HG03196 (cell line): Measurements from ENCODE around the gene PATE2.

Experiments
- ATAC-seq: cut with Tn5 transposase; IDR thresholded peaks from one replicate; pipeline ENCODE4 v1.9.1; 2021; ENCODE audit not compliant: unreplicated experiment

Gene PATE2

DNA sequence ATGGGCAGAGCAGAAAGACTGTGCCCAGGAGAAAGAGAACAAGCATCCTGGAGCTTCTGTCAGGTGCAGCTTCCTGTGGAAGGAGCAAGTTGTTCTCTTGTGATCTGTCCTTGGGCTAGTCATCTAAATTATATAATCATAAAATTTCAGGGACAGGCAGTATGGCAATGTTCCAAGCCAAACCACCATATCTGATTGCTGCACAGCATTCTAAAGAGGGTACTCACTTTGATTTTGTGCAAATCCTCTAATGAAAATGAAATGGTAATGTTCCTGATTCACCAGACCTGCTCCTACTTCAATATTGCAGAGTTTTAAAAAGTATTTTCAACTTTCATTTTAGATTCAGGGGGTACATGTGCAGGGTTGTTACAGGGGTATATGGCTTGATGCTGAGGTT lies at the start of gene PATE2:
Gene PATE2, minus strand, starts transcription at position 101 of the 400 bp plus-strand sequence. Its CDS starts 55 bp downstream, at position 46.
- ATAC-seq, result no peak

DNA sequence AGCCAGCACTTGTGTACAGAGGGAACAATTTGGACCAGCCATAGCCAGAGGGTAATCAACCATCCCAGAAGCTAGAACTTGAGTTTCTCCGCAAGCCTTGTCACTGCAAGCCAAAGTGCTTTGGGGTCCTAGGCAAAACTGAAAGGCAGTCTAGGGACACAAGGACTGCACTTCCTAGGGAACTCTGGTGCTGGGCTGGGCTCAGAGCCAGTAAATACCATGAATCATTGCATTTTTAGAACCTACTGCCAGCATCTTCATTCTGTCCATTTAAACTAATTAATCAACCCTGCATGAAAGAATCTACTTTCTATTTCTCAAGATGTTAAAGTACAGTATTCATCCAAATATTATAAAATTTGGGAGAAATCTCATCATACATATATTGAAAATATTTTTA lies 29.3 kb upstream of the PATE2 start:
- ATAC-seq, result no peak

DNA sequence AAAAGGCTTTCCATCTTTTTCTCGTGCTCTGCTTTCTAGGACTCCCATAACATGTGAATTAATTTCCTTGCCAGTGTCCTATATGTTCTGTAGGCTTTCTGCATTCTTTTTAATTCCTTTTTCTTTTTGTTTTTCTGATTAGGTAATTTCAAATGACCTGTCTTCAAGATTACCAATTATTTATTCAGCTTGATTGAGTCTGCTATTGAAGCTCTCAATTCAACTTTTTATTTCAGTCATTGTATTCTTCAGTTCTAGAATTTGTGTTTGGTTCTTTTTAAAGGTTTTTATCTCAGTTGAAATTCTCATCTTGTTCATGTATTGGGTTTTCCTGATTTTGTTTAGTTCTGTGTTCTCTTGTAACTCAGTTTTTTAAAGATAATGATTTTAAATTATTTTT lies 23.8 kb upstream of the PATE2 start:
- ATAC-seq, result no peak

DNA sequence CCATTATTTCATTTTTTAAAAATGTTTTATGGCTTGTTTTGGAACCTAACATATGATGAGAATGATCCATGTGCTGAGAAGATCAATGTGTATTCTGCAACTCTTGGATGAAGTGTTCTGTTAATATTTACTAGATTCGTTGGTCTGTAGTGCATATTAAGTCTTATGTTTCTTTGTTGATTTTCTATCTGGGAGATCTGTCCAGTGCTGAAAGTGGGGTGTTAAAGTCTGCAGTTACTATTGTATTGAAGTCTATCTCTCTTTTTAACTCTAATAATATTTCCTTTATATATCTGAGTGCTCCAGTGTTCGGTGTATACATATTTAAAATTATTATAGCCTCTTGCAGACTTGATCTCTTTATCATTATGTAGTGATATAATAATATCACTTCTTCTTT lies 21.2 kb upstream of the PATE2 start:
- ATAC-seq, result no peak

DNA sequence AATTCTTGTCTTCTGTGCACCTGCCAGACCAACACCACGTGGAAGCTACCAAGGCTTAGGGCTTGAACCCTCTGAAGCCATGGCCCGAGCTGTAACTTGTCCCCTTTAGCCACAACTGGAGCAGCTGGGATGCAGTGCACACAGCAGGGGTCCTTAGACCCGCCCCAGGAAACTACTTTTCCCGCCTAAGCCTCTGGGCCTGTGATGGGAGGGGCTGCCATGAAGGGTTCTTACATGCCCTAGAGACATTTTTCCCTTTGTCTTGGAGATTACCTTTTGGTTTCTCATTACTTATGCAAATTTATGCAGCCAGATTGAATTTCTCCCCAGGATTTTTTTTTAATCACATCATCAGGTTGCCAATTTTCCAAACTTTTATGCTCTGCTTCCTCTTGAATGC lies 19.0 kb upstream of the PATE2 start:
- ATAC-seq, result no peak

DNA sequence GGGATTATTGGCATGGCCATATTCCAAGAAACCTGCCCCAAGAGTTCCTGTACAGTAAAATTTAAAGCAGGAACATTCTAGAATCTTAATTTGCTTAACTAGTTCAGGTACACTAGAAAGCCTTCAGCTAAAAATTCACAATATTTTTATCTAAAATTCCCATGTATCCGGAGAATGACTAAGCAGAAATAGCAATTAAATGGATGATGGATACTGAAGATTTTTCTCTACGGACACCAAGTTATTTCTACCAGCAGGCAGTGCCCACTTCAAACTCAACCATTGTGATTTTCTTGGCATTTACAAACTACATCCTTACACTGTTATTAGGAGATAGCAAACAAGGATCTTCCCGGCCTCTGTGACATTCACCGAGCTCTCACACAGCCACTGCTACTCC lies 12.2 kb upstream of the PATE2 start:
- no peak for ATAC-seq

DNA sequence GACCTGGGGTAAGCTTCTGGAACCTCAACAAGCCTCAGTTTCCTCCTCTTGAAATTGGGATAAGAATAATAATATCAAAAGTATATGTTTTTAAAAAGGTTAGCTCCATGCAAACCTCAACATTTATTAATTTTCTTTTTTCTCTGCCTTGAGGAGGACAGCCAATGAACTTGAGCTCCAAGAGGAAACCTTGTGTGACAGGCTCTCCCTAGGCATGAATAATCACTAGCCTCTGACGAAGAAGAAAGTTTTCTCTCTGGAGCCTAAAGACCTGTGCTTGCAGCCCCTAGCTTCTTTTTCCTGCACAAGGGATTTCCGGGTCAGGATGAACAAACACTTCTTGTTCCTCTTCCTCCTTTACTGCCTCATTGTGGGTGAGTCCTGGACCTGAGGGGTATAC lies 9.2 kb upstream of the PATE2 start, which contains the start of gene PATE3:
Gene PATE3, plus strand, starts transcription at position 301 of the 400 bp plus-strand sequence. Its CDS starts 25 bp downstream, at position 326.
- no peak for ATAC-seq

DNA sequence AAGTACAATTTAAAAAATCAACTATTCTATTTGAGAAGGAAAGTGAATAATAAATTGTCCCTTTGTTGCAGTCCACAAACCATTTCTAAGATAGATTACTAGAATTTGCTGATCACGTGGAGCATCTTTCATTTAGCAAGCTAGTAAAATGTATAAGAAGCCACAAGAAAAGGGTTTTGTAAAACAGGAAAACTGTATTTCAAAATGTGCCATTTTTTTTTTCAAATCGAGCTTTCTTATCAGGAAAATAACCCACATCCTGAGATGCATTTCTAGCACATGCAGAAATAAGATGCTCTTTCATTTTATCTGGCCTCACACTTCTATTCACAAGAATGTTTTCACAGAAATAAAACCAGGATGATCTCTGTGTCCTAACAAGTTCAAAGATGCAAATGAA lies 6.0 kb upstream of the PATE2 start:
- ATAC-seq, result no peak

DNA sequence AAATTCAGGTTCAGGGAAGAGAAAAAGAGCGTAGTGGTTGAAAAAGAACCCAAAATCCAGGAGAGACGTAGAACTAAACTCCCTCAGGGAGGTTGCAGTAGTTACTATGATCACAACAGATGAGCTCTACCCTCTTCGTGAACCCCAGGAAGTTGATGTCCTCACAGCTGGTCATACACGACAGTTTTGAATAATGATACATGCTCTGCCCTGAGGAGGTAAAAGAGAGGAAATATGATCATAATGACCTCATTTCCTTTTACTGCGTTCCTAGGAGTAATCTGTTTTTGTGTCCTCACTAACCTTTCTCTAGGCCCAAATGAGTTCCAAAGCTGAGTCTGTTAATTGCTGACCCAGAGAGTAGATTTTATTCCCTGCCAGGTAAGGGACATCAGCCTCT lies 1.3 kb downstream of the PATE2 start:
- no peak for ATAC-seq

DNA sequence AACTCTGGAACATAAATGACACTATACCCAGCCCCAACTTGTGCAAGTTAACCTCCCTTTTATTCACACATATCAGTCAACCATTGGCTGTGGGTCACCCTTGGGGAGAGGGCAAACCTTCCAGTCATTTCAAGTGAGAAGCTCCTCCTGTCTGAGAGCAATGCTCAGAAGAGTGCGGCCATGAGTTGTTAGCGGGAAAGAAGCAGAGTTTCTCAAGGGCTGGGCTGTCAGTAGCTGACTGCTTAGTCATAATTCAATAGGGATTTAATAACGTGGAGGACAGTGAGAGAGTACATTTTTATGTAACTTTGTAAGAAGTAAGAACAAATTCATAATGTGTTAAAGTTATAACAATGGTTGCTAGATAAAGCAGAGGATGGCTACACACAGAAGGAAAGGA lies 5.1 kb downstream of the PATE2 start:
- no peak for ATAC-seq

DNA sequence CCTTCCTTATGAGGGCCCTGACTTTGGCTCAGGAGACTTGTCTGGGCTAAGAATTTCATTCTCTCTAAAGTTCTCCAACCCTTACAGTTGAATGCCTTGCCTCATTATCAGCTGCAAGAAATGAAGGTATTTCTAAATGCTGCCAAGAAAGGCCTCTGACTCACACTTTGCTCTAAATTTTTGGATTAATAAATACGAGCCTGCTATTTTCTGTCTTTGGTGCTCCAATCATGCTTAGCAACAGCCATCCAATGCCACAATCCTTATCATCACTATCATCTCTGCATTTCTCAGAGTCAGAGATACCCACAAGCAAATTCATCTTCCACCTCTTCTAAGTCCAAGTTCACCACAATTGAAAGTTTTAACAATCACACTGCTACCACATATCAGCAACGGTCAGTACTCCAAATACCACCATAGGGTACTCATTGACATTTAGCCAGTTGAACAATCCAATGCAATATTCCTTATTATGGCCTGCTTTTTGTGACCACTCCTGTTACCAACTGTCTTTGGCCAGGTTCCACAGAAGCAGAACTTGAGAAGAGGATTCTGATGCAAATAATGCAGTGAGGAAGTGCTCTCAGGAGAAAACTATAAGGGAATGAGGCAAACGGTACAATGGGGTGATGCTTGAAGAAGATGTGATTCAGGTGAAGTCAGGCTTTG lies 5.7 kb downstream of the PATE2 start:
- no peak for ATAC-seq

DNA sequence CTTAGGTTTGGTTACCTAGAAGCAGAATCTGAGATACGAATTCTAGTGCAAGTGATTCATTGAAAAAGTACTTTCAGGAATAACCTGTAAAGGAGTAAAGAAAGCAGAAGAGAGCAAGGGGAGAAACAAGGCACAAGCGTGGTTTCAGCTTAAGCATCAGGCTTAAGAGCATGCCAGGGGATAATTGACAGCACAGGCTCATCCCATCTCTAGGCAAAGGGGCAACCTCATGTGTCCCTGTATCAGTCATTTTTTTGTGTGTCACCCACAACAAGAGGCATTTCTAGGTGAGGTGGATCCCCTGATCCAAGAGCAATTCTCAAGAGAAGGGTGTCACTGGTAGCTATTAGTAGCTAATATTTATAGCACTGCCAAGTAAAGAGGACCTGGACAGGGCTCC lies 8.0 kb downstream of the PATE2 start:
- no peak for ATAC-seq

DNA sequence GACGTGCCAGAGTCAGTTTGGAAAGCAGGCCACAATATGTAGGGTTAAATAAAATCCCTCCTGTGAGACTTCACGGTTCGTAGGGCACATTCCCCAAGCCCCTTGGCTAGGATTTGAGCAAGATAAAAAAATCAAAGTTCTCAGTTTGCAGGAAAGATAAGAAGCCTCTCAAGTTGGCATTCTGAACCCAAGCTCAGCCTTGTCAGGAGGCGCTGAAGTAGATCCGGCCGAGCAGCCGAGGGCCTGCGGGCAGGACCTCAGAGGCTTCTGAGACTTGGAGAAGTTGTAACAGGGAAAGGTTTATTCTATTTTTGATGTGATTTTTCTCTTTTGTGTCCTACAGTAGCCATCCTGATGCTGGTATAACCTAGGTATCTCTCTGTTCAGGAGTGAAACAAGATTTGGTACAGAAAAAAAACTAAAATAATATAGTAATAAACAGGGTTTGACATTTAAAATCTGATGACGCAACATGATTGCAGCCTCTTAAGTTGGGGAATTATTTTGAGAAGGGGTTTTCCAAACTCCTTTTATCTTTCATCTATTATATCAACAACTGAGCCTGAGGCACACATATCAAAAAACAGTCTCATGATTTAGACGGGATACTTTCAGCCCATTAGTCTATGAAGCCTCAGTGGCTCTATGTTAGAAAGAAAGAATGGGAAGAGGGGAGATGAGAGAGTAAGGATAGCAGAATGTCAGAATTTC lies 10.1 kb downstream of the PATE2 start:
- no peak for ATAC-seq

DNA sequence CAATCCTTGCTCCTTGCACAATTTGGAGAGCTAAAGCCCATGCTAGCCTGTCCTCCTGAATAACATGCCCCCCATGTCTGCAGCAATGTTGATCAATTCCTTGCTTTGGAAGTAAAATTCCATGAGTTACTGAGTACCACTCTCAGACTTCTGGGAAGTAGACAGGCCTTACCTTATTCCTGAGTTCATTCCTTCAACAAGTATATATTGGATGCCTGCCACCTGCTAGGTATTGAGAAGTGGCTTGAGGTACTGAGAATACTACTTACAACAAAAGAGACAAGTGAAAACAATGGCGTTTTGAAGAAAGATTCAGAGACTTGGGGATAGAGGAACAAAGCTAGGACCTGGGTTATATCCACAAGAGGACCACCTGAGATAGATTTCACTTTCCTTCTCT lies 12.4 kb downstream of the PATE2 start:
- ATAC-seq, result no peak

DNA sequence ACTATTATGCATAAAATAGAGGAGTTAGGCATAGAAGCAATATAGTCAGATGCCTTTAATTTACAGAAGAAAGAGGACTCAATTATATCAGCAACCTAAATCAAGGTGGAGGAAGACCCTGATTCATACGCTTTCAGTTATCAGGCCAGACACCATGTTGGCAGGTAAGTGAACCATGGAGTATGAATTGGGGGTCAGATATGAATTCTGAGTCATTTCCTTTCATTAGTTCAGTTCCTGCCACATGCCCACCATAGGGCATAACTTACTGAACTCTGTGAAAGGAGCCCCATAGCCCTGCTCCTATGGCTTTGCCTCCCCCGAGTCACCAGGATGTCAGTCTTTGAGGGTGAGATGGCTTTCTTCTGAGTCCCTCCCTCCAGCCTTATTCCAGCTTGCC lies 15.1 kb downstream of the PATE2 start:
- no peak for ATAC-seq

DNA sequence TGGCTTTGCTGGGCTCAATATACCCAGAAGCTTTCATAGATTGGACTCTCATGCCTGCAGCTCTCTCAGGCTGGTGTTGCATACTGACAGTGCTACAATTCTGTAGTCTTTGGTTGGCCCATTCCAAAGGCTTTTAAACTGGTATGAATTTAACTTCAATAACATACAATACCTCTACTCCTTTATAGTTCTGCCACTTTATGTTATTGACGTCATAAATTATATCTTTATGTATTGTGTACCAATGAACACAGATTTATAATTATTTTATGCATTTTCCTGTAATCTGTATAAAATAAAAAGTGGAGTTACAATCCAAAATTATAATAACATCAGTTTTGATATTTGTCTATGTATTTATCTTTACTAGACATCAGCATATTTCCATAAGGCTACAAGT lies 16.2 kb downstream of the PATE2 start:
- no peak for ATAC-seq

DNA sequence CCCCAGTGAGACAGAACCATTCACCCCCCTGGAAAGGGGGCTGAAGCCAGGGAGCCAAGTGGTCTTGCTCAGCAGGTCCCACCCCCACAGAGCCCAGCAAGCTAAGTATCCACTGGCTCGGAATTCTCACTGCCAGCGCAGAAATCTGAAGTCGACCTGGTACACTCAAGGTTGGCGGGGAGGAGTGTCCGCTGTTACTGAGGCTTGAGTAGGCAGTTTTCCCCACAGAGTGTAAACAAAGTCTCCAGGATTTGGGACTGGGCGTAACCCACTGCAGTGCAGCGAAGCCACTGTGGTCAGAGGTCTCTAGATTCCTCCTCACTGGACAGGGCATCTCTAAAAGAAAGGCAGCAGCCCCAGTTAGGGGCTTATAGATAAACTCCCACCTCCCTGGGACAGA lies 22.6 kb downstream of the PATE2 start:
- ATAC-seq, result no peak

DNA sequence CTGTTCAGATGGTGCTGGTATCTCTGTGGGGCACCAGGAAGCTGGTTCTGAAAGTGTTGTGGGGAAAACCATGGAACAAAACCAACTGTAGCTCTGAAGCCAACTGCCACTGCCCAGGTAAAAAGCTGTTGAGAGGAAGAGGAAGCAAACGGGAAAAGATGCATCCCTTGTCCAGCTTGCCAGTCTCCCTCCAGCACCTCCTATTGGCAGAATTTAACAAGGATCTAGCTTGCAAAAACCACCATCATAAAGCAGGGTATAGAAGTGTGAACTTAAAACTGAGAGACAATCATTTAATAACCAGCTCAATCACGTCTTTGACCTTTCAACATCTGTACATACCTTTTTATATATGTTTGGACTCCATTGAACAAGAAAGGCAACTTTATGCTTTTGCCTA lies 28.0 kb downstream of the PATE2 start:
- no peak for ATAC-seq

DNA sequence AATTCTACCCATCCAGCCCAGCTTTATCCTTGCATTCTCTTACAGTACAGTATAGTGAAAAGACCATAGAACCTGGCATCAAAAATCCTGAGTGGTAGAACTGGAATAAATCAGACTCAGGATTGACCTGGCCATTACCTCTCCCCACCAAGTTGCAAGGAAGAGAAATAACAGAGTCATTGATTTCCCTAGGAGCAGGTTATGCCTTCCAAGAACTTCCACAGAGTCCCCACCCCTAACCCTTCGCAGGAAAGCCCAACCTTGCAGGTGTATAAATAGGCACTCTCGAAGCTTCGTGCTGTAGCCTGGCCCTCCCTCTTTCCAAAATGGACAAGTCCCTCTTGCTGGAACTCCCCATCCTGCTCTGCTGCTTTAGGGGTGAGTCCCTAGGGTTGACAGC lies 32.6 kb downstream of the PATE2 start, which contains the start of gene PATE1:
Gene PATE1, plus strand, starts transcription at position 301 of the 400 bp plus-strand sequence. Its CDS starts 26 bp downstream, at position 327.
- no peak for ATAC-seq

DNA sequence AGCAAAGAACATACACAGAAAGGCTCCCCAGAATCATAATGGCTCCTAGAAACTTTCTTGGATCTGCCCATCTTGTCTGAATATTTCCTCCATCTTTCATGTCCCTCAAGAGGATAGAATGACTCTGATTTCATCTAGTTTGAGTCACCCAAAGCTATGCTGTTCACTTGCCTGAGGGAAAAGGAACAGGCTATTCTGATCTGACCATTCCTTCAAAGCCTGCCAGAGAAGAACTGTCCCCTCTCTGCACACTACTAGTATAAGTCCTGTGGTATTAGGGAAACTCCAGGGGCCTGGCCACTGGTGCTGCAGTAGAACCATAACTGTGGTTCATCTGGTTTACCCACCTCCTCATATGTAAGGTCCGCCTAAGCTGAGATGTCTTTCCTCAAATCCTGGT lies 34.9 kb downstream of the PATE2 start:
- no peak for ATAC-seq

DNA sequence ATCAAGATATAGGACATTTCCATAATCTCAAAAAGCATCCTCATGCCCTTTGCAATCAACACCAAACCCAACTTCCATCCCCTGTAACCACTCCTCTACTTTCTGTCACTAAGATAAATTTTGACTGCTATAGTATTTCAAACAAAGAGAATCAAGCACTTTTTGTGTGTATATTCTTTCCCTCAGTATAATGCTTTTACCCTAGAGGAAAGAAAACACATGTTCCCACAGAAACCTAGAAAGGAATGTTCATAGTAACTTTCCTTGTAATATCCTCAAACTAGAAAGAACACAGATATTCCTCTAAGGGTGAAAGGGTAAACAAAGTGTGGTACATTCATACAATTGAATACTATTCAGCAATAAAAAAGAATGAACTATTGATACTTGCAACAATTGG lies 38.0 kb downstream of the PATE2 start:
- no peak for ATAC-seq

DNA sequence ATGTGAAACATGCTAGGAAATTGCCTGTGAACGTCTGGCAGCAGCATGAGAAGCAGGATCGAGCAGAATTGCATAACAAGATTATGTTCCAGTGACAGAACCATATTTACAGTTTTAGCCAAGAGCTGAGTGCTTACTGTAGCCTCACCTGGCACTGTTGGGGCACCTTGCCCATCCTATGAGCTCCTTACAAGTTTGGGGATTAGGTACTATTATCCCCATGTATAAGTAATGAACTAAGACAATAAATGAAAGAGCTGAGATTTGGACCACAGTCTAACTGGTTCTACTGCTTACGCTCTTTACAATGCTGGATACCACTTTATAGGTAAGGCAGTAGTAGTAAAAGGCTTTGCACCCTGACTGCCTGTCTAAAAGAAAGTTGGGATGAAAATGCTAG lies 49.7 kb downstream of the PATE2 start:
- no peak for ATAC-seq
